Astrocyte (in vitro differentiated cells and primary cell): Measurements from ENCODE around the gene FCHO2. TPM values are rescaled to one million over a fixed set of nuclear protein-coding genes. Genes with fewer than 3 reads are reported as not detected.

Experiments
- DNase-seq: peaks from one replicate; pipeline ENCODE4 v3.0.0-alpha.2; 2010; ENCODE audit warnings: low read depth
- FAIRE-seq: peaks from 2 replicates; lab custom pipeline; 2011; peaks lifted over from hg19 to GRCh38; lab: Jason Lieb, UNC
- H2AFZ ChIP-seq: 2 replicates; pipeline ENCODE4 v1.6.0; 2012; ENCODE audit warnings: low read depth, low read length, inconsistent platforms
- H3K27ac ChIP-seq: 2 replicates; pipeline ENCODE4 v1.5.1; 2011; ENCODE audit warnings: low read depth, low read length, inconsistent platforms
- H3K27me3 ChIP-seq: 2 replicates; pipeline ENCODE4 v1.6.0; 2011; ENCODE audit warnings: low read length, inconsistent platforms; ENCODE audit not compliant: insufficient read depth
- H3K36me3 ChIP-seq: 2 replicates; pipeline ENCODE4 v1.5.1; 2011; ENCODE audit warnings: low read length, inconsistent platforms; ENCODE audit not compliant: insufficient read depth
- H3K4me1 ChIP-seq: 2 replicates; pipeline ENCODE4 v1.5.1; 2011; ENCODE audit warnings: low read length, inconsistent platforms; ENCODE audit not compliant: insufficient read depth
- H3K4me2 ChIP-seq: 2 replicates; pipeline ENCODE4 v1.6.0; 2012; ENCODE audit warnings: low read length, inconsistent platforms
- H3K4me3 ChIP-seq: 2 replicates; pipeline ENCODE4 v1.5.1; 2011; ENCODE audit warnings: low read depth, mild to moderate bottlenecking, low read length, inconsistent platforms; ENCODE audit not compliant: insufficient read depth
- H3K79me2 ChIP-seq: 2 replicates; pipeline ENCODE4 v1.6.0; 2012; ENCODE audit warnings: mild to moderate bottlenecking, low read length, inconsistent platforms; ENCODE audit not compliant: insufficient read depth
- H3K9ac ChIP-seq: 2 replicates; pipeline ENCODE4 v1.6.0; 2012; ENCODE audit warnings: mild to moderate bottlenecking, low read length, inconsistent platforms
- H3K9me3 ChIP-seq: 2 replicates; pipeline ENCODE4 v1.5.1; 2012; ENCODE audit warnings: low read depth, mild to moderate bottlenecking, low read length, inconsistent platforms; ENCODE audit not compliant: insufficient read depth
- H4K20me1 ChIP-seq: 2 replicates; pipeline ENCODE4 v1.6.0; 2012; ENCODE audit warnings: low read length, inconsistent platforms; ENCODE audit not compliant: insufficient read depth
- H3K27ac Mint-ChIP-seq: one replicate; pipeline ENCODE4 v1.8.0; 2021; ENCODE audit warnings: mild to moderate bottlenecking, mixed read lengths; ENCODE audit not compliant: unreplicated experiment
- H3K27me3 Mint-ChIP-seq: one replicate; pipeline ENCODE4 v1.8.0; 2021; ENCODE audit warnings: low read depth, mixed read lengths; ENCODE audit not compliant: unreplicated experiment
- H3K36me3 Mint-ChIP-seq: one replicate; pipeline ENCODE4 v1.8.0; 2021; ENCODE audit warnings: low read depth, mixed read lengths; ENCODE audit not compliant: unreplicated experiment
- H3K4me1 Mint-ChIP-seq: one replicate; pipeline ENCODE4 v1.8.0; 2021; ENCODE audit warnings: low read depth, mixed read lengths; ENCODE audit not compliant: unreplicated experiment
- H3K4me3 Mint-ChIP-seq: one replicate; pipeline ENCODE4 v1.8.0; 2021; ENCODE audit warnings: mild to moderate bottlenecking, moderate library complexity, mixed read lengths; ENCODE audit not compliant: unreplicated experiment
- H3K9me3 Mint-ChIP-seq: one replicate; pipeline ENCODE4 v1.8.0; 2021; ENCODE audit warnings: mild to moderate bottlenecking, mixed read lengths; ENCODE audit not compliant: unreplicated experiment
- EZH2 ChIP-seq: IDR thresholded peaks from 2 replicates; pipeline ENCODE4 v1.6.1; 2012; ENCODE audit warnings: mild to moderate bottlenecking, low read length, inconsistent platforms; ENCODE audit not compliant: insufficient read depth
- total RNA-seq: library from RNA; stranded (reverse); gene quantifications from 2 replicates; pipeline ENCODE4 v1.2.1, GENCODE V29; 2021
- TF ChIP-seq, protein P1 (sequence below): IDR thresholded peaks from 2 replicates; pipeline ENCODE4 v1.5.1; 2011; ENCODE audit warnings: low read depth, mild to moderate bottlenecking, inconsistent platforms, low read length, moderate library complexity; ENCODE audit not compliant: insufficient read depth

FCHO2 gene
- total RNA-seq, 1 donor from 2014 or later, result 20.7 TPM

DNA sequence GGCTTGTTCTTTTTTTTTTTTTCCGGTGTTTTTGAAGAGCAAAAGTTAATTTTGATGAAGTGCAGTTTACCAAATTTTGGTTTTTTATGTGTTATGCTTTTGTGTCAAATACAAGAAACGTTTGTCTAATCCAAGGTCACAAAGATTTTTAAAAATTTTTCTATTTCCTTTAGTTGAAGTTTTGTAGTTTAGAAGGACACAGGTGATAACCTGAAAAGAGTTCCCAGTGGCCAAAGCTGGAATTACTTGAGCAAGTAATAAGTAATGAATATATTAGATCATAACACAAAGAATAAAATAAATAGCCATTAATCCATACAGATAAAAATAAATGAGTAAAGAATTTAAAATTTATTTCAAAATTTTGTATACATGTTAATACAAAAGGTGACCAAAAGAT is 71.5 kb downstream of the FCHO2 start:
- Mint-ChIP-seq H3K4me1 (peaks cover 22% of the 10 kb centered on the region), H3K4me3 (no peak overlapping the region), H3K9me3 (no peaks in the 10 kb centered on the region), H3K27me3 (no peaks in the 10 kb centered on the region), H3K27ac (no peak overlapping the region), H3K36me3 (peaks cover 3% of the 10 kb centered on the region)
- H3K79me2 ChIP-seq, result no peaks in the 10 kb centered on the region
- peaks cover 23% of the 10 kb centered on the region for H3K4me1 ChIP-seq
- H3K9ac ChIP-seq, result no peak overlapping the region
- no peak overlapping the region for H3K4me3 ChIP-seq
- TF ChIP-seq, protein P1, sequence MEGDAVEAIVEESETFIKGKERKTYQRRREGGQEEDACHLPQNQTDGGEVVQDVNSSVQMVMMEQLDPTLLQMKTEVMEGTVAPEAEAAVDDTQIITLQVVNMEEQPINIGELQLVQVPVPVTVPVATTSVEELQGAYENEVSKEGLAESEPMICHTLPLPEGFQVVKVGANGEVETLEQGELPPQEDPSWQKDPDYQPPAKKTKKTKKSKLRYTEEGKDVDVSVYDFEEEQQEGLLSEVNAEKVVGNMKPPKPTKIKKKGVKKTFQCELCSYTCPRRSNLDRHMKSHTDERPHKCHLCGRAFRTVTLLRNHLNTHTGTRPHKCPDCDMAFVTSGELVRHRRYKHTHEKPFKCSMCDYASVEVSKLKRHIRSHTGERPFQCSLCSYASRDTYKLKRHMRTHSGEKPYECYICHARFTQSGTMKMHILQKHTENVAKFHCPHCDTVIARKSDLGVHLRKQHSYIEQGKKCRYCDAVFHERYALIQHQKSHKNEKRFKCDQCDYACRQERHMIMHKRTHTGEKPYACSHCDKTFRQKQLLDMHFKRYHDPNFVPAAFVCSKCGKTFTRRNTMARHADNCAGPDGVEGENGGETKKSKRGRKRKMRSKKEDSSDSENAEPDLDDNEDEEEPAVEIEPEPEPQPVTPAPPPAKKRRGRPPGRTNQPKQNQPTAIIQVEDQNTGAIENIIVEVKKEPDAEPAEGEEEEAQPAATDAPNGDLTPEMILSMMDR, result no peak
- TF ChIP-seq EZH2, result no peak
- no peaks in the 10 kb centered on the region for H3K36me3 ChIP-seq
- DNase-seq (no peak), FAIRE-seq (no peak)
- no peaks in the 10 kb centered on the region for H3K27me3 ChIP-seq
- no peaks in the 10 kb centered on the region for H4K20me1 ChIP-seq
- no peak overlapping the region for H2AFZ ChIP-seq
- no peak overlapping the region for H3K27ac ChIP-seq
- H3K4me2 ChIP-seq, result no peak overlapping the region
- H3K9me3 ChIP-seq, result no peaks in the 10 kb centered on the region

DNA sequence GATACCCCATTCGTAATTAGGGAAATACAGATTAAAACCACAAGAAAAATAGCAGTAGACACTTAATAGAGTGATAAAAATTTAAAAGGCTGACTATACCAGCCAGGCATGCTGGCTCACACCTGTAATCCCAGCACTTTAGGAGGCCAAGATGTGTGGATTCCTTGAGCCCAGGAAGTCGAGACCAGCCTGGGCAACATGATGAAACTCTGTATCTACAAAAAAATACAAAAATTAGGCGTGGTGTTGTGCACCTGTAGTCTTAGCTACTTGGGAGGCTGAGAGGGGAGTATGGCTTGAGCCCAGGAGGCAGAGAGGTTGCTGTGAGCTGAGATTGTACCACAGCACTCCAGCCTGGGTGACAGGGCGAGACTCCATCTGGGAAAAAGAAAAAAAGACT is 72.0 kb downstream of the FCHO2 start:
- H3K4me3 ChIP-seq, result no peak overlapping the region
- no peaks in the 10 kb centered on the region for H3K79me2 ChIP-seq
- peaks cover 3% of the 10 kb centered on the region for H3K36me3 Mint-ChIP-seq
- H3K4me1 Mint-ChIP-seq, result peaks cover 24% of the 10 kb centered on the region
- no peaks in the 10 kb centered on the region for H3K27me3 Mint-ChIP-seq
- no peak overlapping the region for H3K4me3 Mint-ChIP-seq
- no peaks in the 10 kb centered on the region for H3K9me3 ChIP-seq
- H3K27ac ChIP-seq, result no peak overlapping the region
- H4K20me1 ChIP-seq, result no peaks in the 10 kb centered on the region
- peaks cover 23% of the 10 kb centered on the region for H3K4me1 ChIP-seq
- H3K27me3 ChIP-seq, result no peaks in the 10 kb centered on the region
- no peak overlapping the region for H3K9ac ChIP-seq
- no peak overlapping the region for H2AFZ ChIP-seq
- FAIRE-seq, result no peak
- DNase-seq, result no peak
- H3K27ac Mint-ChIP-seq, result no peak overlapping the region
- no peak for TF ChIP-seq EZH2
- TF ChIP-seq, protein P1, result no peak
- H3K4me2 ChIP-seq, result no peak overlapping the region
- H3K9me3 Mint-ChIP-seq, result no peaks in the 10 kb centered on the region
- no peaks in the 10 kb centered on the region for H3K36me3 ChIP-seq

DNA sequence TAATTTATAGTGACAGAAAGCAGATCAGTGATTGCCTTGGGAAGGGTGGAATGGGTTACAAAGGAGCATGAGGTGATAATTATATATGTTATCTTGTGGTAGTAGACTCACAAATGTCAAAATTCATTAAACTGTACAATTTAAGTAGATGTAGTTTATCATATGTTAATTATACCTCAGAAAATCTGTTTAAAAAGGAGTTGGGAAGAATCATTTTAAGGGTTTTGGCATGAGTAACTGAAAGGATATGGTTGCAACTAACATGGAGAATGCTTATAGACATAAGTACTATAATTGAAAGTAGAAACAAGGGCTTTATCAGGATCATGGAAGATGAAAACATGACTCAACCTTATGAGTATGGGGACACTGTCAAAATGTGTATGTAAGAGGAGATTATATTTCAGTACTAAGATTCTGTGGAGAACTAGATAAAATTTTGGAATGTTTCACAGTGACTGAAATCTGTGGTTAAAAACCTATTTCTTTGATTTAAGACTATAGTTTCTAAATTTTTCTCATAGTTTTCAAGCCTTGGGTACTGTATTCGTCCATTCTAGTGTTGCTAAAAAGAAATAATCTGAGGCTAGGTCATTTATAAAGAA is 73.3 kb downstream of the FCHO2 start:
- H3K9me3 Mint-ChIP-seq, result no peaks in the 10 kb centered on the region
- peak; percentile 39 for DNase-seq
- no peaks in the 10 kb centered on the region for H3K27me3 Mint-ChIP-seq
- H3K79me2 ChIP-seq, result no peaks in the 10 kb centered on the region
- no peak overlapping the region for H3K9ac ChIP-seq
- peak; percentile 59 for FAIRE-seq
- H3K9me3 ChIP-seq, result no peaks in the 10 kb centered on the region
- H3K36me3 ChIP-seq, result no peaks in the 10 kb centered on the region
- peaks cover 1% of the 10 kb centered on the region for H3K36me3 Mint-ChIP-seq
- H3K27ac Mint-ChIP-seq, result peak overlapping the region; percentile 16
- no peaks in the 10 kb centered on the region for H3K27me3 ChIP-seq
- H3K4me1 Mint-ChIP-seq, result peaks cover 24% of the 10 kb centered on the region
- no peak overlapping the region for H3K4me2 ChIP-seq
- H3K4me3 ChIP-seq, result no peak overlapping the region
- H3K27ac ChIP-seq, result no peak overlapping the region
- H4K20me1 ChIP-seq, result no peaks in the 10 kb centered on the region
- no peak overlapping the region for H2AFZ ChIP-seq
- peaks cover 23% of the 10 kb centered on the region for H3K4me1 ChIP-seq
- H3K4me3 Mint-ChIP-seq, result no peak overlapping the region
- TF ChIP-seq EZH2, result no peak
- TF ChIP-seq, protein P1, result no peak
